Measurements from ENCODE around the gene KDM3B.

KDM3B gene

DNA sequence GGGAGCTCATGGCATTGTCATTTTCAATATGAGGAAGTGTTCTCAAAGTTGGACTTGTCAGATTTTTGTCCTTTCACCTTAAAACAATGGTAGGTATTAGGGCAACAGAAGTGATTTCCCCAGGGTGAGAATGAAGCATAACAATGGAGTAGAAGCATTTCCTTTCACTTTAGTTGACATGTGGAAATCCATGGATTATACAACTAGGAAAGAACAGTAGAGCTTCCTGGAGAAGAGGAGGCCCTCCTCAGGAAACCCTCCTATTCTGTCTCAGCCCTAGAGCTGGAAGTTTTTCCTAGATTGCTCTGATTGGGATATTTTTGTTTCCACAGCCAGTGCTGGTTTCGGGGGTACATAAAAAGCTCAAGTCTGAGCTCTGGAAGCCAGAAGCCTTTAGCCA is 72.6 kb downstream of the KDM3B start:
- Histone ChIP-seq H3K4me3 (IDR thresholded peaks at IDR 0.05; ENCODE audit: insufficient read depth, low read depth, low read length) (no peak overlapping the region), H2AFZ (ENCODE audit: low read depth) (no peak overlapping the region), H3K27ac (no peak overlapping the region), H3K36me3 (ENCODE audit: insufficient read depth) (peaks cover 3% of the 10 kb centered on the region; the same call in 1 of the 2 replicates), H3K79me2 (ENCODE audit: insufficient read depth, low read depth) (no peaks in the 10 kb centered on the region), H3K4me1 (ENCODE audit: low read depth, poor library complexity, severe bottlenecking) (no peaks in the 10 kb centered on the region), H3K27me3 (ENCODE audit: insufficient read depth, low read depth) (no peaks in the 10 kb centered on the region), H3K9ac (no peak overlapping the region), H4K20me1 (ENCODE audit: insufficient read depth) (no peaks in the 10 kb centered on the region), H3K4me2 (no peak overlapping the region)
- TF ChIP-seq, protein P1, sequence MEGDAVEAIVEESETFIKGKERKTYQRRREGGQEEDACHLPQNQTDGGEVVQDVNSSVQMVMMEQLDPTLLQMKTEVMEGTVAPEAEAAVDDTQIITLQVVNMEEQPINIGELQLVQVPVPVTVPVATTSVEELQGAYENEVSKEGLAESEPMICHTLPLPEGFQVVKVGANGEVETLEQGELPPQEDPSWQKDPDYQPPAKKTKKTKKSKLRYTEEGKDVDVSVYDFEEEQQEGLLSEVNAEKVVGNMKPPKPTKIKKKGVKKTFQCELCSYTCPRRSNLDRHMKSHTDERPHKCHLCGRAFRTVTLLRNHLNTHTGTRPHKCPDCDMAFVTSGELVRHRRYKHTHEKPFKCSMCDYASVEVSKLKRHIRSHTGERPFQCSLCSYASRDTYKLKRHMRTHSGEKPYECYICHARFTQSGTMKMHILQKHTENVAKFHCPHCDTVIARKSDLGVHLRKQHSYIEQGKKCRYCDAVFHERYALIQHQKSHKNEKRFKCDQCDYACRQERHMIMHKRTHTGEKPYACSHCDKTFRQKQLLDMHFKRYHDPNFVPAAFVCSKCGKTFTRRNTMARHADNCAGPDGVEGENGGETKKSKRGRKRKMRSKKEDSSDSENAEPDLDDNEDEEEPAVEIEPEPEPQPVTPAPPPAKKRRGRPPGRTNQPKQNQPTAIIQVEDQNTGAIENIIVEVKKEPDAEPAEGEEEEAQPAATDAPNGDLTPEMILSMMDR (conservative IDR thresholded peaks at IDR 0.05; ENCODE audit: low read depth, low read length) = no peak

DNA sequence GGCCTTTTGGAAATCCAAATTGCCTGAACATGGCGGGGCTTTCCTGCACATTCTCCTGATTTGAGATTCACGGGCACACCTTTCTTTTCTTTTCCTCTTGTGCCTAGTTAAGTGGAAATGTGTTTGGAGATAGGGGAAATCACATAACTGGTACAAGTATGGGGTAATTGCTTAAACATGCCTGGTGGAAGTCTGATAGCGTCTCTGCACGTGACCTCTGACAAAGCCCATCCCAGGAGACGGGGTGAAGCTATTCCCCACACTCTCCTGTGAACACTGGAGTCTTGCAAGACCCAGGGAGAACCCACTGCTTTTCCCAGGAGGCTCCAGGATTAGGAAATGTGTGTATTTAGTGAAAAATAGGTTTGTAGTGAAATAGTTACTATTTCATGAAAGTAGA is 83.5 kb downstream of the KDM3B start:
- H3K4me2 ChIP-seq = no peak overlapping the region
- H4K20me1 ChIP-seq (ENCODE audit: insufficient read depth) = no peaks in the 10 kb centered on the region
- no peaks in the 10 kb centered on the region for H3K27me3 ChIP-seq (ENCODE audit: insufficient read depth, low read depth)
- H3K27ac ChIP-seq = no peak overlapping the region
- H3K4me3 ChIP-seq (IDR thresholded peaks at IDR 0.05; ENCODE audit: insufficient read depth, low read depth, low read length) = no peak overlapping the region
- TF ChIP-seq, protein P1 (conservative IDR thresholded peaks at IDR 0.05; ENCODE audit: low read depth, low read length) = no peak
- peaks cover 5% of the 10 kb centered on the region for H3K4me1 ChIP-seq (ENCODE audit: low read depth, poor library complexity, severe bottlenecking)
- H3K36me3 ChIP-seq (ENCODE audit: insufficient read depth) = no peaks in the 10 kb centered on the region; the same call in 1 of the 2 replicates
- no peak overlapping the region for H3K9ac ChIP-seq
- no peaks in the 10 kb centered on the region for H3K79me2 ChIP-seq (ENCODE audit: insufficient read depth, low read depth)
- H2AFZ ChIP-seq (ENCODE audit: low read depth) = no peak overlapping the region

DNA sequence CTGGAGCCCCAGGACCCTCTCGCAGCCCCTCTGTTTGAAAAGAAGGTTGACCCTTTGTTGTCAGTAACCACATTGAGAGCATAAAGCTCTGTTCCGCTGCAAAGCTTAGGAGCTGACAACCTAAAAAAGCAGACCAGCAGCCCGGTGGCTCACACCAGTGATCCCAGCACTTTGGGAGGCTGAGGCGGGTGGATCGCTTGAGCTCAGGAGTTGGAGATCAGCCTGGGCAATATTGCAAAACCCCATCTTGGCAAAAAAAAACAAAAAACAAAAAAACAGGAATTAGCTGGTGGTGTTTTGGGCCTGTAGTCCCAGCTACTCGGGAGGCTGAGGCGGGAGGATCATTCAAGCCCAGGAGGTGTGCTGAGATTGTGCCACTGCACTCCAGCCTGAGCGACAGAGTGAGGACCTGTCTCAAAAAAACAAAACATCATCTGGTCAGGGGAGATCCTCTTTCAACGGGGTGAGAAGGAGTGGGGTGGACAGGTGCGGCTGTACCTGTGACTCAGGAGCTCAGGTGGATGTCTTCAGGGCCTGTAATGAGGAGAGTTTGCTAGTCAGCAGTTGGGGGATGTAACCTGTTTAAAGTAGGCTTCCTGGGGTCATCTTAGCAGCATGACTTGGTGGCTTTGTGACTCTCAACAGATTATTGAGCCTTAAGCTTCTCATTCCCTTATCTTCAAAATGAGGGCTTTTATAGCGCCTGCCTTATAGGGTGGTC is 85.7 kb downstream of the KDM3B start:
- Histone ChIP-seq H4K20me1 (ENCODE audit: insufficient read depth) (no peaks in the 10 kb centered on the region), H3K27ac (no peak overlapping the region), H3K9ac (no peak overlapping the region; the same call in 1 of the 2 replicates), H3K4me1 (ENCODE audit: low read depth, poor library complexity, severe bottlenecking) (peaks cover 5% of the 10 kb centered on the region), H3K4me3 (IDR thresholded peaks at IDR 0.05; ENCODE audit: insufficient read depth, low read depth, low read length) (no peak overlapping the region), H3K36me3 (ENCODE audit: insufficient read depth) (no peaks in the 10 kb centered on the region), H2AFZ (ENCODE audit: low read depth) (no peak overlapping the region; the same call in 1 of the 2 replicates), H3K4me2 (peak overlapping the region; percentile 77), H3K79me2 (ENCODE audit: insufficient read depth, low read depth) (no peaks in the 10 kb centered on the region), H3K27me3 (ENCODE audit: insufficient read depth, low read depth) (no peaks in the 10 kb centered on the region)
- TF ChIP-seq, protein P1 (conservative IDR thresholded peaks at IDR 0.05; ENCODE audit: low read depth, low read length) = no peak

DNA sequence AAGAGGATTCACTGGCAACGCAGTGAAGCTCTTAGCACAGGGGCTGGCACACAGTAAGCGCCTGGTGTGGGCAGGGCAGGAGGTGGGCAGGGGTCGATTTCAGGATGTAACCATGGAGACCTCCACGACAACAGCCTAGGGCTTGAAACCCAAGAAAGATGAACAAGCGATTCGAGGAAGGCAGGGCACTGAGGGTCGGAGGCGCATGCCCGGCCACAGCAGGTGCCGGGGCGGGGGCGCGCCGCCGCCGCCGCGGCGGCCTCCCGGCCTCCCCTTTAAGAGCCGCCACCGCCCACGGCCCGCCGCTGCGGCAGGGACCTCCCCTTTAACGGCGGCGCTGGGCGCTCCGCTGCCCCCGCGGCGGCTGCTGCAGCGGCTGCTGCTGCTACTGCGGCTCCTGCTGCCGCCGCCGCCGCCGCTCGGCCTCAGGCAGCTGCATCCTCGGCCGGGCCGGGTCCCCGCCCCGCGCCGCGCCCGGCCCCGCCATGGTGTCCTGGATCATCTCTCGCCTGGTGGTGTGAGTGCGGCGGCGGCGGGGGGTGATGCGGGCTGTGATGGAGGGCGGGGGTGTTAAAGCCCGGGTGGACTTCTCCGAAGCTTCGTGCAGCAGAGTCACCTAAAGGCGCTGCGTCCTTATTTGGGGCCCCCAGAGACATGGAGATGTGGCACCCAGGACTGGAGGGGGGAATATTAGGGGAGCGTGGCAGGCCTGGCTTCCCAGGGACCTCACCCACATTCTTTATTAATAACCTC is 86.4 kb downstream of the KDM3B start, which contains the start of gene REEP2:
REEP2 (plus strand) TSS at position 334 of the 753 bp plus-strand sequence; CDS start at position 486, 152 bp downstream.
- no peak within 1 kb of the TSS for H3K27ac ChIP-seq

More for the DNA sequence above, 86.4 kb downstream of the KDM3B start, which contains the start of gene REEP2:
- H3K4me2 ChIP-seq = peak within 1 kb of the TSS; percentile 77
- H2AFZ ChIP-seq (ENCODE audit: low read depth) = peak within 1 kb of the TSS; percentile 73; the same call in 1 of the 2 replicates
- H3K9ac ChIP-seq = peak within 1 kb of the TSS; percentile 36; the same call in 1 of the 2 replicates
- H3K27me3 ChIP-seq (ENCODE audit: insufficient read depth, low read depth) = no peaks in the 10 kb centered on the region
- H3K4me3 ChIP-seq (IDR thresholded peaks at IDR 0.05; ENCODE audit: insufficient read depth, low read depth, low read length) = no peak within 1 kb of the TSS
- peaks cover 5% of the 10 kb centered on the region for H3K4me1 ChIP-seq (ENCODE audit: low read depth, poor library complexity, severe bottlenecking)
- TF ChIP-seq, protein P1 (conservative IDR thresholded peaks at IDR 0.05; ENCODE audit: low read depth, low read length) = no peak
- H4K20me1 ChIP-seq (ENCODE audit: insufficient read depth) = no peaks in the 10 kb centered on the region
- no peaks in the 10 kb centered on the region for H3K79me2 ChIP-seq (ENCODE audit: insufficient read depth, low read depth)
- no peaks in the 10 kb centered on the region for H3K36me3 ChIP-seq (ENCODE audit: insufficient read depth)

Measured in KMS-11 (cell line).